AG09319 (cell line): Measurements from ENCODE around the gene CFDP1.

ENCODE experiments used
- DNase-seq: peaks from one replicate; pipeline ENCODE4 v3.0.0-alpha.2; 2010; ENCODE audit warnings: low read depth; ENCODE audit errors: extremely low read depth
- CTCF ChIP-seq: IDR thresholded peaks from 2 replicates; pipeline ENCODE4 v1.5.1; 2011; ENCODE audit warnings: low read depth, mild to moderate bottlenecking, inconsistent platforms, low read length, moderate library complexity

The CFDP1 gene

GRCh38 chr16:75311383-75311938, 121.8 kb downstream of the CFDP1 start:
- no peak for DNase-seq
- TF ChIP-seq CTCF = no peak

GRCh38 chr16:75310541-75310940, 122.8 kb downstream of the CFDP1 start:
- TF ChIP-seq CTCF = no peak

GRCh38 chr16:75309899-75310430, 123.3 kb downstream of the CFDP1 start:
- no peak for TF ChIP-seq CTCF
- DNase-seq = no peak

More at GRCh38 chr16:75310541-75310940, 122.8 kb downstream of the CFDP1 start:
- DNase-seq = no peak

GRCh38 chr16:75309156-75309555, 124.1 kb downstream of the CFDP1 start:
- DNase-seq = no peak
- no peak for TF ChIP-seq CTCF

- no peak for DNase-seq
- TF ChIP-seq CTCF = no peak
Measured at GRCh38 chr16:75308011-75308410, 125.3 kb downstream of the CFDP1 start.

GRCh38 chr16:75307506-75307905, 125.8 kb downstream of the CFDP1 start:
- no peak for TF ChIP-seq CTCF
- no peak for DNase-seq

- no peak for DNase-seq
- TF ChIP-seq CTCF = no peak
Measured at GRCh38 chr16:75306099-75306762, 127.1 kb downstream of the CFDP1 start.
